Measurements from ENCODE around the gene MRPL20.

The MRPL20 gene

GRCh38 chr1:1356796-1357401, 50.2 kb downstream of the MRPL20 start:
- DNase-seq (ENCODE audit: low read depth) = no peak

GRCh38 chr1:1356166-1356795, 50.8 kb downstream of the MRPL20 start:
- peak overlapping the region; percentile 80 for H3K4me3 ChIP-seq (ENCODE audit: low read depth, low read length)
- DNase-seq (ENCODE audit: low read depth) = no peak

More at GRCh38 chr1:1356796-1357401, 50.2 kb downstream of the MRPL20 start:
- peak overlapping the region; percentile 80 for H3K4me3 ChIP-seq (ENCODE audit: low read depth, low read length)

- peak overlapping the region; percentile 80 for H3K4me3 ChIP-seq (ENCODE audit: low read depth, low read length)
- no peak for DNase-seq (ENCODE audit: low read depth)
Measured at GRCh38 chr1:1355416-1355815, 51.7 kb downstream of the MRPL20 start.

GRCh38 chr1:1354271-1355247, 52.5 kb downstream of the MRPL20 start:
- no peak for DNase-seq (ENCODE audit: low read depth)
- no peak overlapping the region for H3K4me3 ChIP-seq (ENCODE audit: low read depth, low read length)

GRCh38 chr1:1353389-1354151, 53.5 kb downstream of the MRPL20 start:
- no peak for DNase-seq (ENCODE audit: low read depth)
- H3K4me3 ChIP-seq (ENCODE audit: low read depth, low read length) = no peak overlapping the region

GRCh38 chr1:1352786-1353388, 54.2 kb downstream of the MRPL20 start:
- no peak for DNase-seq (ENCODE audit: low read depth)
- no peak overlapping the region for H3K4me3 ChIP-seq (ENCODE audit: low read depth, low read length)

All from skeletal muscle cell (primary cell).